GM13977 (cell line): ENCODE results near the gene LENEP.

Experiments used
- DNase-seq: peaks from one replicate; pipeline ENCODE4 v3.0.0; 2012; ENCODE audit warnings: low spot score
- CTCF ChIP-seq: IDR thresholded peaks from 2 replicates; pipeline ENCODE4 v1.5.1; 2012; ENCODE audit warnings: mild to moderate bottlenecking, control low read depth; ENCODE audit not compliant: insufficient read depth; ENCODE audit errors: extremely low read depth, missing control alignments
- in situ Hi-C: fragments of 300-500 bp; cut with MboI; formaldehyde crosslinking; loops from one replicate; pipeline ENCODE4 v1.12.0; 2022; ENCODE audit warnings: low sequenced_read_pairs, low pct_unique_long_range_greater_than_20kb, mixed read lengths, inconsistent platforms; ENCODE audit not compliant: unreplicated experiment

Gene LENEP

GRCh38 chr1:155011437-155012025 lies 18.1 kb downstream of the LENEP start:
- DNase-seq = no peak
- in situ Hi-C loops = no loop called here
- no peak for TF ChIP-seq CTCF

GRCh38 chr1:155012026-155012546 lies 18.7 kb downstream of the LENEP start:
- no peak for DNase-seq

GRCh38 chr1:155012776-155013602 lies 19.6 kb downstream of the LENEP start:
- in situ Hi-C loops = no loop called here
- no peak for TF ChIP-seq CTCF
- no peak for DNase-seq

More at GRCh38 chr1:155012026-155012546, 18.7 kb downstream of the LENEP start:
- in situ Hi-C loops = no loop called here
- TF ChIP-seq CTCF = no peak

- no peak for DNase-seq
- no peak for TF ChIP-seq CTCF
- in situ Hi-C loops = no loop called here
Measured at GRCh38 chr1:155013632-155014031, 20.2 kb downstream of the LENEP start.

GRCh38 chr1:155014709-155015508 lies 21.5 kb downstream of the LENEP start:
- no peak for TF ChIP-seq CTCF
- no peak for DNase-seq
- in situ Hi-C loops = no loop called here

GRCh38 chr1:155015527-155016230 lies 22.3 kb downstream of the LENEP start:
- no peak for TF ChIP-seq CTCF

More at GRCh38 chr1:155015527-155016230, 22.3 kb downstream of the LENEP start:
- DNase-seq = no peak
- in situ Hi-C loops = no loop called here
